GM18907 (cell line): Measurements from ENCODE around the gene MED31.
"Not testable (repeated sequence)": the region's sequence is repeated elsewhere in the genome, so short reads cannot be mapped to it uniquely, and the experiment has no call there.

Source experiments
- ATAC-seq: cut with Tn5 transposase; IDR thresholded peaks from one replicate; pipeline ENCODE4 v1.9.1; 2021; ENCODE audit warnings: mild to moderate bottlenecking, moderate library complexity; ENCODE audit not compliant: unreplicated experiment

MED31 gene

DNA sequence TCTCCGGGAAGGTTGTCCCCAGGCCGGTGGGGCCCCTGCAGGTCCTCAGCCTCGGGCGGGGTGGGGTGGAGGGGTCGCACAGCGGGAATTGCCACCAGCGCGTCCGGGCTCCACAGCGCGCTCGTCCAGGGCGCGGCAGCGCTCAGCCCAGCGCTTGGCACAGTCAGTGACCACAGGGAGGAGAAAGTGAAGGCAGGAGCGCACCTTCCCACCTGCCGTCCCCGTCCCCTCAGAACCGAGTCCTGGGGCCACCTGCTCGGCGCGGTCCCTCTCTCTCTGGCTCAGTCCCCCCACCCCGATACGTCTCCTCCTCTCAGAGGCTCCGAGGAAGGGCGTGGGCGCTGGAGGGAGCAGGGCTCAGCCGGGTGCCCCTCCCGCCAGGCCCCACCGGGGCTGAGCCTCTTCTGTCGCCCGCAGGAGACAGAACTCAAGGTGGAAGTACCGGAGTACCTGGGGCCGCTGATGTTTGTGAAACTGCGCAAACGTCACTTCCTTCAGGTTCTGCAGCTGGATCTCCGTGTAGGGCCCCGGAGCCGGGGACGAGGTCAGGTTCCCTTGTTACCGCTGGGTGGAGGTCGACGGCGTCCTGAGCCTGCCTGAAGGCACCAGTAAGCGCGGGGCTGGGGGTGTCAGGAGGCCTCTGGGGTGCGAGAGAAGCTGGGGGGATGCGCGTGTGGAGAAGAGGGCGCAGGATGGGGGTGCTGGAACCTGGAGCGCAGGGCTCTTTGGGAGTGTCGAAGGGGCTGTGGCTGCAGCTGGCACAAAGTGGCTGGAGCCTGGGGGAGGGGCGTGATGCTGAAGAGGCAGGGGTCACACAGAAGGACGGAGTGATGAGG is 5.6 kb upstream of the MED31 start:
- ATAC-seq = peak; percentile 37

DNA sequence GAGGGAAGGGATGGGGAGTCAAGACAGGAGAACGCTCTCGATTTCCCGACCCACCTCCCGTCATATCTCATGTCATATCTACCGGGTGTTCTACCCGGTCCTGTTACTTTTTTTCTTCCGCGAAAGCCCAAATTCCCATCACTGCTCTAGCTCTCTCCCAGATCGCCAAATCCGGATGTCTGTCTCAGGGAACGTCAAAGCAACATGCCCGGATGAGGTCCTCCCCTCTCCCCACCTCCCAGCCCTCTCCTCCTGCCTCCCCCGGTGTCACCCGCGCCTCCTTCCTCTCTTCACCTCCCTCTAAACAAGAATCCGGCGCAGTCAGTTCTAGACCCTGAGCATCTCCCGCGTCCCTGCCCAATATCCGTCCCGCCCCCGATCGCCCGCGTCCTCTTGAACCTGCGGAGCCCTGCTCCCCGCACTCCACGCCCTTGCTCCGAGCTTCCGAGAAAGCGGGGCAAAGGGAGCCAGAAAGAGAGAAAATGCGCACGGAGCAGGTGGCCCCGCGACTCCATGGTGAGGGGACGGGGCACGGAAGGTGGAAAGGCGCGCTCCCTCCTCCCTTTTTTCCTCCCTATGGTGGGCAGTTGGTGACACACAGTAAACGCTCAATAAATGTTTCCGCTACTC is 4.4 kb upstream of the MED31 start:
- not testable (repeated sequence) for ATAC-seq

DNA sequence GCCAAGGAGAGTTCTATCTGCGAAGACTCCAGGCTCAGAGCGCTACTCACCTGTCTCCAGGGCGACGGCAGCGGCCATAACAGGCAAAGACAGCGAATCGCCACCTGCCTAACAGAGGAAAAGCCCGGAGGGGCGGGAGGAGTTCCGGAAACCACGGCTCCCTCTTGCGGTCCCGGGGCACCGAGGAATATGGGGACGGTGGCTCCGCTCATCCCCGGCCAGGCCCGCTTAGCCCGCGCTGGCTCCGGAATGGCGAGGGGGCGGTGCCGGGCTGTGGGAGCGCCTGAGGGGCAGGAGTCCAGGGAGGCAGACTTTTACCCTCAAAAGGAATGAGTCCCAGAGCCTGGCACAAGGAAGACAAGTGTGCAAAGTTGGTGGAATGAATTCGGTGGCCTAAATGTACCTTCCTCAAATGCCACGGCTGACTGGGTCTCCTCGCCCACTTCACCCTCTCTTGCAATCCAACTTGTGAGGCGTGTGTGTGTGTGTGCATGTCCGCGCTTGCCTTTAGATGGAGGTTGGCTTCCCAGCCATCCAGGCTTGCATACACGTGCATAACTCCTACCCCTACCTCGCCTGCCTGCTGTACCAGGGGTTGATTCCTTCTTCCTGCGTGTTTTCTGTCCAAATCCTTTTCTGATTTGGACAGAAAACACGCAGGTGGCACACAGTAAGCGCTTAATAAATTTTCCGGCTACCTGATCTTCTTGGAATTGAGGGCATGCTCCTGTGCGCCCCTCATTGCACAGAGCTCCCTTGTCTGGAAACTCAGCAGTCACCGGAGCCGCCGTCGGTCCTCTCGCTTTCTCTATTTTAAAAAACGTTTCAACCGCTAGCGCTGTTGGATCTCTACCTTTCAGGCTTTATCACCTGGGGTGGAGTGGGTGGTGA is 3.7 kb upstream of the MED31 start:
- no peak for ATAC-seq

DNA sequence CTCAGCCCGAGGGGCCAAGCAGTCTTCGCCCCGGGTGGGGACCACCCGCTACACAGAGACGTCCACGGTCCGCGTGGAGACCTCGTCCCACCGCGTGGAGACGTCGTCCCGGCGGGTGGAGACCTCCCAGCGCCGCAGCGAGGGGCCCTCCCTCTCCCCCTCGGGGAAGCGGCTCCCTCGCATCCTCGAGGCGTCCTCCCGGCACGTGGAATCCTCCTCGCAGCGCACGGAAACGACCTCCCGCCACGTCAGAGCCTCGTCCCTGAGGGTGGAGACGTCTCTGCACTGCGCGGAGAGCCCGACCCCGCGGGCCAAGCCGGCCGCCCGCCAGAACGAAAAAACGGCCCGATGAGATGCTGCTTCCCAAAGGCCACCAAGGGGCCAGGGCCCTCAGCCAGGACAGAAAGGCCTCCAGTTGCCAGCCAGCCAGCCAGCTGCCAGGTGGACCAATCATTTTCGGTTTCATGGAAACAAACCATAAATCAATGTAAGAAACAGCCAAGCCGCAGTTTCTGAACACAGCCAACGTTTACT is 581 bp upstream of the MED31 start:
- peak; percentile 9 for ATAC-seq

DNA sequence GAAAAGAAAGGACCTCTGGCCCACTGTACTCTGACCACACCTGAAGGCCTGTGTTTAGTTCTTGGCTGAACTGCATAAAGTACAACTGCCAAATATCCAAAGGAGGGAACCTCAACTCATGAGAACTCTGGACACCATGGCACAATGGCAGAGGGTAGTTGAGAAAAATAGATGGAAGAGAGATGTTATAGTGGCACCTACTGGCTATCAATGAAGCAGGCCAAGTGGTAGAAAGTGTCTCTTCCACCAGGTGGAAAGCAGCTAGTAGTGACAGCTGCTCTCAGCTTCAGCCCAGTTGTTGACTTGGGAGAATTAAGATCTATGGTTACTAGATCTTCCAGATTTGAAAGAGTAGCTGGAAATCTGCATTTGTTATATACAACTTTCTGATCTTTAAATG is 3.2 kb downstream of the MED31 start:
- ATAC-seq = no peak

DNA sequence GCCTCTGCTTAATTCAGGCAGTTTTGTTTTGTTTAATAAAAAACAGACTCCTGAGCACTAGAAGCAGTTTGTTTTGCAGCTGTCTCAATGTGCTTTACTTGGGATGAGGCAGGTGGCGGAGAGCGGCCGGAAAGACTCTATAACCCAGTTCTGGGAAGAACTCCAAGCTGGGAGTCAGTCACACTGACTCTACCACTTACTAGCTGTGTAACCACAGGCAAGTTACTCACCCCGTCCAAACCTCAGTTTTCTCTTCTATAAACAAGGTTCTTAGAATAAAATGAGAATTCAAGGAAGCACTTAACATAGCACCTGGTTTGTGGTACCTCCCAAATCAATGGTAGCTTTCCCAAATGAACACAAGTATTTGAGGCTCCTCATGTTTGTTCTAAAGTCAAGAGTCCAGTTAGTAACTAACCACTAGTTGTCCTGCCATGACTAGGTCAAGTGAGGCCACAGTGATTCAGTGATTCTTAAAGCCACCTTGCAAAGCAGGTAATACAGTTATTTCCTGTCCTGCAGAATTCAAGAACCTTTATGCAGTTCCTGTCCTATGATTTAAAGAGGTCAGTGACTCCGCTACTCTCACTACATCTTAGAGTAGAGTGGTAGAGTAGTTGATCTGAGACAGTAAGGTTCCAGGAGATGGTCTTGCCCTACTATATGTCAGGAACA is 7.8 kb downstream of the MED31 start:
- ATAC-seq = no peak

DNA sequence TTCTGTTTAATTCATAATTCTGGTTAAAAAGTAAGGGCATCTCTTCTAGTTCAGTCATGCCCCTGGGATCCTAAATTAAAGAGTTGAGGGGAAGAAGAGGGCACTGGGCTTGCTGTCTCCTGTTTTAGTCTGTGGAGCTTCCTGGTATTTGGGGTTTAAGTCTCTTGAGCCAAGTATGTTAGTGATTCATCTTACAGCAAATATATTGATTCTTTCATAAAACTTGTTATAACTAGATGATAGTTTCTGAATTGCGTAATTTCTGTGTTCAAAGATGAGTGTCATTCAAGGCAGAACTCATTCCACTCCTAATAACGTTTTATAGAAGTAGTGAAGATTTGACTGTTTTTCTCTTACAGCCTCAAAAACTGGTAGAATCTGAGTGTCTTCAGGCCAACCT is 8.8 kb downstream of the MED31 start:
- no peak for ATAC-seq

DNA sequence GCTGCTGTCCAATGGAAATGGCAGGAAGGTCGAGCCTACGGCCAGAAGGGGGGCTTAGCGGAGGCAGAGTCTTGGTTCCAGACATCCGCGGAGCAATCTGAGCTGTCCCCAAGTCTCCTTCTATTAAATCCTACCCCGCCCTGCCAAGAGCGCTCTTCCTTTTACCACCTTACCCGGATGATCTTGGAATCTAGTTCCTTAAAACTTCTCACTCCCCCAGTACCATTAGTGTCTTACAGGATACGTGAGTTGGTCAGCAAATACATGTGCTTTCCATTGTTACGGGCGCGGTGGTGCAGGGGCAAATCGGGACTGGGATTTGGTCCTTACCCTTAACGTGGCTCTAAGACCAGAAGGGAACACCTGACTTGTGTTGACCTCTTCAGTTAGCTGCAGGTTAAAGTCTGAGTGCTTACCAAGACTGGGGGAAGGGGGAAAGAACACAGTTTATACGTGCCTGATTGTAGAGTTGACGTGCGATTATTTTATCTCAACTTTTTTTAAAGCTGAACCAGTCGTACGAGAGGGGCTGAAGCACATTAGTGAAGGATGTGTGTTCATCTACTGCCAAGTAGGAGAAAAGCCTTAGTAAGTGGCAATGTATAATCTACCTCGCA is 10.1 kb downstream of the MED31 start:
- peak; percentile 27 for ATAC-seq

DNA sequence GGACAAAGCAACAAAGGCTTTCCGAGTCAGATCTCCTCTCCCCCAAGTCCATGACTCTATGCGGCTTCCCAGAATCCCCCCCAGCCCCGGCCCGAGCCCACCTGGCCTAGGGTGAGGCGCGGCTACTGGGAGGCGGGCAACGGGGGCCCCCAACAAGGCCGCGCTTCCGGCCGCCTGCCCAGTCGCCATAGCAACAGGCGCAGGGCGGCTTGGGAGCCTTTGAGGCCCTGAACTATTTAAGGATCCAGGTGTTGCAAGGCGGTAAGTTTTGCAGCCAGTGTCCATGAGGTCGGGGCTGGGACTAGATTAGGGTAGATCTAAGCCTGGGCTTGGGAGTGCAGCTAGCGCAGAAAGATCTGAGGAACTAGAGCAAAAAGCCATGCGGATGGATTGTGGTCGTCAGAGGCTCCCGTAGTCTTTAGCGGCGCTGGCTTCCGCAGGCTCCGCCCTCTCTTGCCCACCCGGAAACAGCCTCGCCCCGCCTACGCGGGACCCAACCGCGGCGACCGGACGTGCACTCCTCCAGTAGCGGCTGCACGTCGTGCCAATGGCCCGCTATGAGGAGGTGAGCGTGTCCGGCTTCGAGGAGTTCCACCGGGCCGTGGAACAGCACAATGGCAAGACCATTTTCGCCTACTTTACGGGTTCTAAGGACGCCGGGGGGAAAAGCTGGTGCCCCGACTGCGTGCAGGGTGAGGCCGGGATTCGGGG is 10.7 kb downstream of the MED31 start, which contains the start of the genes KIAA0753 and TXNDC17:
TSS of gene KIAA0753 (minus strand) at position 176 of the 711 bp plus-strand sequence. CDS start 5,608 bp downstream, outside the sequence.
TSS of gene TXNDC17 (plus strand) at position 525 of the 711 bp plus-strand sequence. CDS start at position 548, 23 bp downstream.
- peak; percentile 87 for ATAC-seq

DNA sequence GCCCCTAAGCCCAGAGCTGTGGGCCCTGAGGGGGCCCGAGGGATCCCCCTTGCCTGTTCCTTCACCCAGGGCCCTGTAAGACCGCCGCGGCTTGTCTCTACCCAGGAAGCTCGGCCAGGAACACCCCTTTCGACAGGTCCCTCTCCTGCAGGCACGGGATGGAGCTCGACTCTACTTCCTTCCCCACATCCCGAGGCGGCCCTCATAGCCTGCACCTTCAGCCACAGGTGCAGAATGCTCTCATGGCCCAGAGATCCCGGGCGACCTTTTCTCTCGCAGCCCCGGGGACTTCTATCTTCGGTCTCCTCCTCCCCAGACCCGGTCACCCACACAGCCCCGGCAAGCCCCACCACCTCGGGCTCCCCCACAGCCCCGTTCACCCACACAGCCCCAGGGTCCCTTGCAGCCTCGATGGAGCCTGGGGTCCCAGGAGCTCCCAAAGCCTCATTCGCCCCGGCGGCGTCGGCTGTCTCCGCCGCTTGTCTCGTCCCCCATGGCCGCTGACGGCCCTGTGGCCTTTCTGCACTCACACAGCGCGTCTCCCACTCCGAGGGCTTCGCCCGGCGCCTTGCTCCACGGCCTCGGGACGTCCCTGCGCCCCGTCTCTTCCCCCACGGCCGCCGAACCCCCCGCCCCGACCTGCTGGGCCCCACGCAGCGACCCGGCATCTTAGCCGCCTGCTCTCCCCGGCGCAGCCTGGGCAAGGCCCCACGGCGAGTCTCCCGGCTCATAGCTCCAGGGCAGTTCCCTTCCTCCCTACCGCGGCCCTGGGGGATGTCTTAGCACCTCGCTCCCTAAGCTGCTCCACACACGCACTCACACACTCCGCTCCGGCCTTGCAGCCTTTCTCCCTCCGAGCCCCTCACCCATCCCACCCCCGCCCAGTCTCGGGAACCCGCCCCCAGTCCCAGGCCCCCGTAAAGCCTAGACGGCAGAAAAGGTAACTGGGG is 11.5 kb downstream of the MED31 start:
- peak; percentile 9 for ATAC-seq

DNA sequence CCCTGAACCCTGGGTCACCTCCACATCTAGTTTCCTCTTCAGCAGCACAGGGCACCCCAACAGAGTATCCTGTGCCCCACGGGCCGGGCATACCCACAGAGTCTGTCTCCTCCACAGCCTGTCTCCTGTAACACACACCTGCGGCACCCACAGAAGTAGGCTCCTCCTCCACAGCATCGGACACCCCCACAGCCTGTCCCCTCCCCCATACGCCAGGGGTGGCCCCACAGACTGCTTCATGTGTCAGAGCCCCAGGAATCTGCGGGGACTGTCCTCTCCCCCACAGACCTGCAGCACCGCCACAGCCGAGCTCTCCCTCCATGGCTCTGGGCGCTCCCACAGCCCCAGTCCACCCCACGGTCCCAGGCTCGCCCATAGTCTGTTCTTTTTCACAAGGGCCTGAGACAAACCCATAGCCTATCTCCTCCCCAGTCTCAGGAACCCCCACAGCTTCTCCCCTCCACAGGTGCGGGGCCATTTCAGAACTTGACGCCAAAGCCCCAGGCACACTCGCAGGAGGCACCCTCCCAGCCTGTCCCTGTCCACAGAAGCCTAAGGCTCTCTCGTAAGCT is 12.3 kb downstream of the MED31 start:
- ATAC-seq = no peak

DNA sequence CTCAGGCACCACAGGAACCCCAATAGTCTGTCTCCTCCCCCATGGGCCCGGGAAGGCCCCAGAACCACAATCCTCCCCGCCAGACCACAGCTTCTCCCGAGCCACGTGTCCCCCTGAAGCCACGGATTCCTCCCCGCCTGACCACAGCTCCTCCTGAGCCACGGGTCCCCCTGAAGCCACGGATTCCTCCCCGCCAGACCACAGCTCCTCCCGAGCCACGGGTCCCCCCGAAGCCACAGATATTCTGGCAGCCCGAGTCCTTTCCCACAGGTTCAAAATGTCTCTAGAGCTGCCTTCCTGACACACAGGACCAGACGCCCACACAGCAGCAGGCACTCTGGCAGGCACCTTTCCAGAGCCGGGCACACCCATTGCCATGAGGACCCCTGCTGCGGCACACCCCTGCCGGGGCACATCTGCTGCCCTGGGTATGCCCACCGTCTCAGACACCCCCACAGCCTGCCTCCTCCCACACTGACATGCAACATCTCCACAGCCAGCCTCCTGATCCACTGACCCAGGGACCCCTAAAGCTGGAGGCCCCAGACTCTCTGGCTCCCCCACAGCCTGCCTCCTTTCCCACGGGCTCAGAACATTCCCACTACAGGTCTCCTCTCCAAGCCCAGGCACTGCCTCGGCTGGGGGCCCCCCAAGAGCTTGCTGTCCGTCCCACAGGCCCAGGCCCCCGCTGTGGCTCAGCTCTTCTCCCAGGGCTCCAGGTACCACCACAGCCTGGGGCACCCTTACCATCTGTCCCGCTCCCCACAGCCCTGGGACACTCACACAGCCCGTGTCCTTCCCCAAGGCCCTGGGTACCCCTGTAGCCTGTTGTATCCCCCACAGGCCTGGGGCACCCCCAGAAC is 13.1 kb downstream of the MED31 start:
- ATAC-seq = no peak

DNA sequence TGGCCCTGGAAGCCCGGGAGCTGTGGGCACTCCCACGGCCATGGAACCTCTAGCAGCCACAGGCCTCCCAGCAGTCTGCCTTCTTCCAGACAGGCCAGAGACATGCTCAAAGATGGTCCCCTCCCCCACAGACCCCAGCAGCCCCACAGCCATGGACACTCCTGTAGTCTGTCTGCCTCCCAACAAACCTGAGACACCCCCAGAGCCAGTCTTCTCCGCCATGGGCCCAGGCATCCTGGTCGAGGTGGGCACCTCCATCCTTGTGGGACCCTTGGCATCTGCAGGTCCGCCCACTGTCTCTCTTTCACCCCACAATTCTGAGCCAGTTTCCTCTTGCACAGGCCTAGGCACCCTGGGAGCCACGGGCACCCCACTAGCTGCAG is 14.0 kb downstream of the MED31 start:
- ATAC-seq = no peak

DNA sequence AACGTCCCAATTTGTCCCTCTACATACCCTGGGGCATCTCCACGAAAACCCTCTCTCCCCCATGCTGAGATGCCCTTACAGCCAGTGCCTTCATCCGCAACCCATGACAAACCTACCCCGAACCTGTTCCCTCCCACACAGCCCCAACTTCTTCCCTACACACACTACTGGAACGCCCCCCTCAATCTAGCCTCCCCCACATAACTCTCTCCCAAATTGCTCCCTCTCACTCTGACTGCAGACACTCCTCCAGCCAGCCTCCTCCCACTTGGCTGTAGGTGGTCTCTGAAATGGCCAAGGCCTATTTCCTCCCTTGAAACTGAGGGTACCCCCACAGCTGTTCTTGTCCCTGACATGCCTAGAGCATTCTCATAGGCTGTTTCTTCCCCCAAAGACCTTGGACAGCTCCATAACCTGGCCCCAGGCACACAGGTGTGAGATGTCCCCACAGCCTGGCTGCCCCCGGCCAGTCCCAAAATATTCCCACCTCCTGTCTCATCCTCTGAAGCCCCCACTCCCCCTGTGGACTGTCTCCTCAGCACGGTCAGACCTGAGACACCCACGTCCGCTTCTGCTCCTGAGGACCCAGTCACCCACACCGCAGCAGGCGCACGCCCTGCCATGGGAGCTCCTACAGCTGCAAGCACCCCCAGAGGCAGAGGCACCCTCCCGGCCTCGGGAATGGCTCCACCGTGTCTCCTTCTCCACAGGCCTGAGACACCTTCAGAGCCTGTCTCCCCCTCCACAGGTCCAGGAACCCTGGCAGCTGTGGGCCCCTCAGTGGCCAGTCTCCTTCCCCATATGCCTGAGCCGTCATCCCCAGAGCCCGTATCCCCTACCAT is 14.6 kb downstream of the MED31 start:
- ATAC-seq = no peak

DNA sequence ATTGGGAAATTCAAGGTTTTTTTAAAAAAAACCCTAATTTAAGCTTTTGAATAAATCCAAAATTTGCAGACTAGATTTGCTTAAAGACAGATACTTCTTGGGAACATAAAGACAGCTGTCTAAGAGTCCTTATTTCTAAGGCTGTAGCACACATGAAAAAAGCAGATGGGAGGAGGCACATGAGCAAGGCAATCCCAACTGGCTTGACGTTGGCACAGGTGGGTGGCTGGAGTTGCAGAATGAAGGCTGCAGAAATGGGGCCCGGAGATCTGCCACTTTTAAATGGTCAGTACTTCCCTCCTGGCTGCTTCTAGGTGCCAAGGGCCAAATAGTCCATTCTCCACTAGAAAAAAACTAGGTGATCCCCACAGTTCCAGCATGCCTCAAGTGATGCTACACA is 15.3 kb downstream of the MED31 start:
- ATAC-seq = no peak

DNA sequence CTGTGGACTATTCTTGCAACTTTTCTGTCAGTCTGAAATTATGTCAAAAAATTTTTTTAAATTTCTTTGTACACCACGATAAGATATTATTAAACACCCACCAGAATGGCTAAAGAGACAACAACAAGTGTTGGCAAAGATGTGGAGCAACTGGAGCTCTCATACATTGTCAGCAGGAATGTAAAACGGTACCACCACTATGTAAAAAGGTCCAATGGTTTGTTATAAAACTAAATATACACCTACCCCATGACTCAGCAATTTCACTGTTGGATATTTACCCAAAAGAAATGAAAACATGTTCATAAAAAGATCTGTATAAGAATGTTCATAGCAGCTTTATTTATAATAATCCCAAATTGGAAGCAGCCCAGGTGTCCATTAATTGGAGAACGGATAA is 18.1 kb downstream of the MED31 start:
- ATAC-seq = no peak
